Measurements from ENCODE around the gene MRPS22.
"Not testable (repeated sequence)": the region's sequence is repeated elsewhere in the genome, so short reads cannot be mapped to it uniquely, and the experiment has no call there.

Gene MRPS22

DNA sequence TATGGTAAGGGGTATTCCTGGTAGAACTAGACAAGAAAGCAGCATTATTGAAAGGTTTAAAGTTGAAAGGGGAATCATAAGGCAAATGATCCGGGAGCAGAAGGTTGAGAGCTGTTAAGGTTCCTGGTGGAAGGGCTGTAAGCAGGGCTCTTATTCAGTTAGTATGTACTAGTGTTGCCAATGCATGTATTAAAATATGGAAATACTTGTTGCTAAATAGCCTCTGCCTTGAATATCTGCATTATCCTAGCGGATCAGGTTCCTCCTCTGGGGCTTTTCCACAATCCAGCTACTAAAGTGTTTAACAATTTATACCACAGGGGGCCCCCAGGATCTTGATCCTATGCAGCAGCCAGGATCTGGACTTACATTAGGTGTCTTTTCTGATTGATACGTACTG lies 52.9 kb downstream of the MRPS22 start:
- no peak for DNase-seq (ENCODE audit: low spot score)

- not testable (repeated sequence) for DNase-seq (ENCODE audit: low spot score)
Measured at GRCh38 chr3:139401155-139401554, 57.3 kb downstream of the MRPS22 start.
